ENCODE results near the gene IQGAP2. TPM values are rescaled to one million over a fixed set of nuclear protein-coding genes. Genes with fewer than 3 reads are reported as not detected.

Gene IQGAP2, protein sequence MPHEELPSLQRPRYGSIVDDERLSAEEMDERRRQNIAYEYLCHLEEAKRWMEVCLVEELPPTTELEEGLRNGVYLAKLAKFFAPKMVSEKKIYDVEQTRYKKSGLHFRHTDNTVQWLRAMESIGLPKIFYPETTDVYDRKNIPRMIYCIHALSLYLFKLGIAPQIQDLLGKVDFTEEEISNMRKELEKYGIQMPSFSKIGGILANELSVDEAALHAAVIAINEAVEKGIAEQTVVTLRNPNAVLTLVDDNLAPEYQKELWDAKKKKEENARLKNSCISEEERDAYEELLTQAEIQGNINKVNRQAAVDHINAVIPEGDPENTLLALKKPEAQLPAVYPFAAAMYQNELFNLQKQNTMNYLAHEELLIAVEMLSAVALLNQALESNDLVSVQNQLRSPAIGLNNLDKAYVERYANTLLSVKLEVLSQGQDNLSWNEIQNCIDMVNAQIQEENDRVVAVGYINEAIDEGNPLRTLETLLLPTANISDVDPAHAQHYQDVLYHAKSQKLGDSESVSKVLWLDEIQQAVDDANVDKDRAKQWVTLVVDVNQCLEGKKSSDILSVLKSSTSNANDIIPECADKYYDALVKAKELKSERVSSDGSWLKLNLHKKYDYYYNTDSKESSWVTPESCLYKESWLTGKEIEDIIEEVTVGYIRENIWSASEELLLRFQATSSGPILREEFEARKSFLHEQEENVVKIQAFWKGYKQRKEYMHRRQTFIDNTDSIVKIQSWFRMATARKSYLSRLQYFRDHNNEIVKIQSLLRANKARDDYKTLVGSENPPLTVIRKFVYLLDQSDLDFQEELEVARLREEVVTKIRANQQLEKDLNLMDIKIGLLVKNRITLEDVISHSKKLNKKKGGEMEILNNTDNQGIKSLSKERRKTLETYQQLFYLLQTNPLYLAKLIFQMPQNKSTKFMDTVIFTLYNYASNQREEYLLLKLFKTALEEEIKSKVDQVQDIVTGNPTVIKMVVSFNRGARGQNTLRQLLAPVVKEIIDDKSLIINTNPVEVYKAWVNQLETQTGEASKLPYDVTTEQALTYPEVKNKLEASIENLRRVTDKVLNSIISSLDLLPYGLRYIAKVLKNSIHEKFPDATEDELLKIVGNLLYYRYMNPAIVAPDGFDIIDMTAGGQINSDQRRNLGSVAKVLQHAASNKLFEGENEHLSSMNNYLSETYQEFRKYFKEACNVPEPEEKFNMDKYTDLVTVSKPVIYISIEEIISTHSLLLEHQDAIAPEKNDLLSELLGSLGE (N-terminal part only)
- 1.1 and 2.3 TPM in 2 replicates for total RNA-seq

DNA sequence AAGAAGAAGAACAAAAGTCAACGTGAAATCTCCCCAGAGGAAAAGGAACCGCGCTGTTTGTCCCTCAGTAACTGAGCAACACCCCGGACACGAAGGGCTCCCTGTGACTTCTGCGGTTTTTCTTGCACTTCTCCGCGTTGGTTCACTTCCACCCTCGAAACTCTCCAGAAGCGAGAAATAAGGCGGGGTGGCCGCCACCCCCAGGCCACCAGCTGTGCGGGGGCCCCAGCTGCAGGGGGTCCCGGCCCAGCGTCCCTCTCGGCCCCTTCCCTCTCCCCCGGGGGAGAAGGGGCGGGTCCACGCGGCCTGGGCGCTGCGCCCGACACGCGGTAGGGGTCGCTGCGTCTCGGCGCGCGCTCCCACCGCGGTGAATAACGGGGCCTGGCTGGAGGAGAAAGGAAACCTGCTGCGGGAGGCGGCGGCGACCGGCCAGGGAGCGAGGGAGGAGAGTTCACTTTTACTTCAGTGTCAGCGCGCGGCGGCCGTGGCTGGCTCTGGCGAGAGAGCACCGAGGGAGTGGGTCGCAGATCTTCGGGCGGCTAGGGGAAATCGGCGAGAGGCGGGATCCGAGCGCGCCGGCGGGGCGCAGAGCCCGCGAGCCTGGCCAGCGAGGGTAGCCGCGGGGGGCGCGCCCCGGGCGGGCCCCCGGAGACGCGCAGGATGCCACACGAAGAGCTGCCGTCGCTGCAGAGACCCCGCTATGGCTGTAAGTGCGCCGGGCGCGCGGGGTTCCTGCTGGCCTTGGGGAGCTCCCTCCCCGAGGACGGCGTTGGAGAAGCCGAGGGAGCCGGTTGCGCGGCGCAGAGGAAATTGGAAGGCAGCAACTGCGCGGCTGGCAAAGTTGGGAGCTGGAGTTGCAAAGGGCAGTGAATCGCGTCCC lies at the start of gene IQGAP2:
TSS of gene IQGAP2 (plus strand) at position 400 of the 880 bp plus-strand sequence. CDS start at position 661, 261 bp downstream.

DNA sequence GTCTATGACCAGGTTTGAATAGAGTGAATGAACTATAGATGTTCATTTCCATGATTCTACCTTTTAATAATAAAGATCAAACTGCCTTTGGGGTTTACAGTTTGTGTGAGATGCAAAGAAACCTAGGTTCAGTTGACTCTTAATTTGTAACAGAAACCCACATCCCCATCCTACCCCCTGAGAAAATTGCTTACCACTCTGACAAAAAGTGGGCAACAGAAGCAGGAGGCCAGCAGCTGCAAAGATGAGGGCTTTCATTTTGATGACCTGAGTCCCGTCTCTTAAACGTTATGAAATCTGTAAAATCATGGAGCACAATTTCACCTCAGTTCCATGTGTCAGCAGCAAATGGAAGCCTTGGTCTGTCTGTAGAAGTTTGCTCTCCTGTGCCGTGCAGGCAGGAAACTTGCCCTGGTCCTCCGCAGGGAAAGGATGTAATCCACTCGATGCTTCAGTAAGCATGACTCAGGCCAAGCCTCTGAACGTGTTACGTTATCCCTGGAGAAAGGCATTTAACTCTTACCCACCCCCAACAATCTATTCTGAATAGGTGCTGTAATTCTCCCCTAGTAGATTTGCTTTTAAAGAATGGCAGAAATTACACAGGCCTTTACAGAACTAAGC lies 220.0 kb downstream of the IQGAP2 start, which contains the start of gene F2RL2:
TSS of gene F2RL2 (minus strand) at position 431 of the 624 bp plus-strand sequence. CDS start at position 258, 173 bp downstream.

DNA sequence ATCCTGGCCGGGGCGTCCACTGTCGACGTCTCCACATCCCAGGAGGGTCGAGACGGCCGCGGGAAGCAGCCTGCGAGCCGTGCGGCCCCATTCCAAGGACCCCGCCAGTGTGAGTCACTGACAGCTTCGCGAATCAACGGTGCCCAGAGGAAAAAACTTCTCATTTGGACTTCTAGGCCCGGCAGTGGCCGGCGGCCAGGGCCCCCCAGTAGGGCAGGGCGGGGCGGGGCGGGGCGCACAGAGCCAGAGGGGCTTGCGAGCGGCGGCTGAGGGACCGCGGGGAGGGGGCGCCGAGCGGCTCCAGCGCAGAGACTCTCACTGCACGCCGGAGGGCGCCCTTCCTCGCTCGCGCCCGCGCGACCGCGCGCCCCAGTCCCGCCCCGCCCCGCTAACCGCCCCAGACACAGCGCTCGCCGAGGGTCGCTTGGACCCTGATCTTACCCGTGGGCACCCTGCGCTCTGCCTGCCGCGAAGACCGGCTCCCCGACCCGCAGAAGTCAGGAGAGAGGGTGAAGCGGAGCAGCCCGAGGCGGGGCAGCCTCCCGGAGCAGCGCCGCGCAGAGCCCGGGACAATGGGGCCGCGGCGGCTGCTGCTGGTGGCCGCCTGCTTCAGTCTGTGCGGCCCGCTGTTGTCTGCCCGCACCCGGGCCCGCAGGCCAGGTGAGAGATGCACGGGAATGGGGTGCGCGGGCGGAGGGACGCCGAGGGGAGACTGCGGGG lies 312.8 kb downstream of the IQGAP2 start, which contains the start of gene F2R:
TSS of gene F2R (plus strand) at position 391 of the 720 bp plus-strand sequence. CDS start at position 573, 182 bp downstream.

Small RNAs within 50 kb of the gene (small RNA-seq; reads per million reads assigned to genes)
- gene RF02154 (not detected), gene RF02155 (not detected)

Other genes starting within 250 kb of the IQGAP2 start
- 0.76 and 1.3 TPM in 2 replicates for gene F2RL2, start 220.1 kb downstream of the IQGAP2 start, total RNA-seq

Measured in vein endothelial cell (primary cell).